ENCODE results near the gene DCC.

The DCC gene

DNA sequence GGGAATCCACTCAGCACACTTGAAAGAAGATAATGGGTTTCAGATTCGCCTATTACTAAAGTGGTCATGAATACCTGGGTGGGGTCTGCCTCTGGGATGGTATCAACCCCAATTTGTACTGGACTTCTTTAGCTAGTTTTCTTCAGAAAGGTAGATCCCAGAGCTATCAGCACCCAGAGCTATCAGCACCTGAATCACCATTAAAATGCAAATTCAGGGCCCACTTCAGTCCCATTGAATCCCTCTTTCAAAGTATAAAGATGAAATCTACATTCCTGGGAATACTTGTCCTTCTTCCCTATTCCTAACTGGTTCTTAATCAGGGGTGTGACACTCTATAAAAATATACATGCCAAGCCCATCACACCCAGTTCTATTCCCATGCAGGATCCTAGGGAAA is 914.3 kb downstream of the DCC start:
- TF ChIP-seq, protein P1, sequence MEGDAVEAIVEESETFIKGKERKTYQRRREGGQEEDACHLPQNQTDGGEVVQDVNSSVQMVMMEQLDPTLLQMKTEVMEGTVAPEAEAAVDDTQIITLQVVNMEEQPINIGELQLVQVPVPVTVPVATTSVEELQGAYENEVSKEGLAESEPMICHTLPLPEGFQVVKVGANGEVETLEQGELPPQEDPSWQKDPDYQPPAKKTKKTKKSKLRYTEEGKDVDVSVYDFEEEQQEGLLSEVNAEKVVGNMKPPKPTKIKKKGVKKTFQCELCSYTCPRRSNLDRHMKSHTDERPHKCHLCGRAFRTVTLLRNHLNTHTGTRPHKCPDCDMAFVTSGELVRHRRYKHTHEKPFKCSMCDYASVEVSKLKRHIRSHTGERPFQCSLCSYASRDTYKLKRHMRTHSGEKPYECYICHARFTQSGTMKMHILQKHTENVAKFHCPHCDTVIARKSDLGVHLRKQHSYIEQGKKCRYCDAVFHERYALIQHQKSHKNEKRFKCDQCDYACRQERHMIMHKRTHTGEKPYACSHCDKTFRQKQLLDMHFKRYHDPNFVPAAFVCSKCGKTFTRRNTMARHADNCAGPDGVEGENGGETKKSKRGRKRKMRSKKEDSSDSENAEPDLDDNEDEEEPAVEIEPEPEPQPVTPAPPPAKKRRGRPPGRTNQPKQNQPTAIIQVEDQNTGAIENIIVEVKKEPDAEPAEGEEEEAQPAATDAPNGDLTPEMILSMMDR (IDR thresholded peaks at IDR 0.05; ENCODE audit: insufficient read depth, low read length, poor library complexity, severe bottlenecking) = no peak
- DNase-seq (ENCODE audit: extremely low read depth, insufficient read length) = no peak
- H3K27me3 ChIP-seq (replicated peaks; ENCODE audit: control insufficient read depth, insufficient read depth, low read length) = no peaks in the 10 kb centered on the region
- H3K4me3 ChIP-seq (replicated peaks; ENCODE audit: low read depth, low read length) = no peak overlapping the region
- no peaks in the 10 kb centered on the region for H3K36me3 ChIP-seq (ENCODE audit: control insufficient read depth, insufficient read depth, low read length)

DNA sequence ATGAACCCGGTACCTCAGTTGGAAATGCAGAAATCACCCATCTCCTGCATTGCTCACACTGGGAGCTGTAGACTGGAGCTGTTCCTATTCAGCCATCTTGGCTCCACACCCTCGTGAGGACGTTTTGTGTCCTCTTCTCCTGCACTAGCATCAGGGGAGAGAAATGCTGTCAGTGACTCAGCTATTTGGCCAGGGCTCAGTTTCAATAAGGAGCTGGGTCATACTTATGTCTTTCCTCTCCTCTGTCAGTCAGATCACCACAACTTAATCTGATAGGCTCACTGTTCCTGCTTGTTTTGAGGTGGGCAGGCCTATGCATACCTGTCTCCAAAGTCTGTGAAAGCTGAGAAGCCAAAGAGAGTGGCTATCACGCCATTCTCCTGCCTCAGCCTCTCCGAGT is 921.2 kb downstream of the DCC start:
- Histone ChIP-seq H3K36me3 (ENCODE audit: control insufficient read depth, insufficient read depth, low read length) (no peaks in the 10 kb centered on the region), H3K4me3 (replicated peaks; ENCODE audit: low read depth, low read length) (no peak overlapping the region), H3K27me3 (replicated peaks; ENCODE audit: control insufficient read depth, insufficient read depth, low read length) (no peaks in the 10 kb centered on the region)
- TF ChIP-seq, protein P1 (IDR thresholded peaks at IDR 0.05; ENCODE audit: insufficient read depth, low read length, poor library complexity, severe bottlenecking) = no peak
- no peak for DNase-seq (ENCODE audit: extremely low read depth, insufficient read length)

DNA sequence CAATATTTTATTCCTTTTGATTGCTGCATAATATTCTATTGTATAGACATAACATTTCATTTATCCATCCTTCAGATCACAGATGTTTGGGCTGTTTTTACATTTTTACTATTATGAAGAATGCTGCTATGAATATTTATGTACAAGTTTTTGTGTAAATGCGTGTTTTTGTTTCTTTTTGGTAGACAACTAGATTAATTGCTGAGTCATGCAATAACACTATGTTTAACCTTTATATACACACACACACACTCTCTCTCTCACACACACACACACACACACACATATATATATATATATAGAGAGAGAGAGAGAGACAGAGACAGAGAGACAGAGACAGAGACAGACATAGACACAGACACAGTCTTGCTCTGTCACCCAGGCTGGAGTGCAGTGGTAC is 926.9 kb downstream of the DCC start:
- TF ChIP-seq, protein P1 (IDR thresholded peaks at IDR 0.05; ENCODE audit: insufficient read depth, low read length, poor library complexity, severe bottlenecking) = no peak
- DNase-seq (ENCODE audit: extremely low read depth, insufficient read length) = no peak
- no peaks in the 10 kb centered on the region for H3K27me3 ChIP-seq (replicated peaks; ENCODE audit: control insufficient read depth, insufficient read depth, low read length)
- no peaks in the 10 kb centered on the region for H3K36me3 ChIP-seq (ENCODE audit: control insufficient read depth, insufficient read depth, low read length)
- no peak overlapping the region for H3K4me3 ChIP-seq (replicated peaks; ENCODE audit: low read depth, low read length)

DNA sequence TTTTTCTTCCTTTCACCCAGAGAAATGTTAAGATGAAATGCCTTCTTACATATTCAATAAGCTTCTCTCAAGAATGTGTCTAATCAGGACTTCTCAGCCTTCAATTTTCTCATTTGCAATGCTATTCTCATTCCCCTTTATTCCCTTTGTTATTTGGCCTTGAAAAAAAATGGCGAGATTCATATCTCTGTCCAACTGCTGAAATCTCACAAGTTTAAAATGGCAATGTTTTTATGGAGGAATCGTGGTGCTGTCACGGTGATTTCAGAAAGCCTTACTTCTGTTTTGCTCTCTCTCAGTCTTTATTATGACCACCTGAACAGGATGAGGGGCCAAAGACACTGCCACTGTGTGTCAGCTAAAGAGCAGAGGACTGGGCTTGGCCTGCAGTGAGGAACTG is 928.5 kb downstream of the DCC start:
- Histone ChIP-seq H3K27me3 (replicated peaks; ENCODE audit: control insufficient read depth, insufficient read depth, low read length) (no peaks in the 10 kb centered on the region), H3K4me3 (replicated peaks; ENCODE audit: low read depth, low read length) (no peak overlapping the region), H3K36me3 (ENCODE audit: control insufficient read depth, insufficient read depth, low read length) (no peaks in the 10 kb centered on the region)
- no peak for DNase-seq (ENCODE audit: extremely low read depth, insufficient read length)
- TF ChIP-seq, protein P1 (IDR thresholded peaks at IDR 0.05; ENCODE audit: insufficient read depth, low read length, poor library complexity, severe bottlenecking) = no peak

DNA sequence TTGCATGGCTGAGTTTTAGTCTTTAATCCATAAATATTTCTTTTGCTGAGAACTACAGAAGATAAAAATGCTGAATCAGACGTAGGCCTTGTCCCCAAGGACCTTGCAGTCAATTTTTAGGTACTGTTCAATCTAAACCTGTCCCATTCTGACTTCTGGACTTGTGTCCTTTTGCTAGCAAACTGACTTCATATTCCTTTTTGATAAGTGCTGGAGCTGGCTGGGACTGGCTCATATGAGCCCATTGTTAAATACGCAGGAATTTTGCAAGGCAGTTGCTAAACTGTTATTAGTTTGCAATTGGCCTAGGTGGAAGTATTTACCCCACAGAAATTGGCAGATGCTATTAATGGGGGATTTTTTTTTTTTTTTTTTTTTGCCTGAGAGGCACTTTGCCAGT is 941.4 kb downstream of the DCC start:
- no peaks in the 10 kb centered on the region for H3K27me3 ChIP-seq (replicated peaks; ENCODE audit: control insufficient read depth, insufficient read depth, low read length)
- H3K4me3 ChIP-seq (replicated peaks; ENCODE audit: low read depth, low read length) = no peak overlapping the region
- DNase-seq (ENCODE audit: extremely low read depth, insufficient read length) = no peak
- TF ChIP-seq, protein P1 (IDR thresholded peaks at IDR 0.05; ENCODE audit: insufficient read depth, low read length, poor library complexity, severe bottlenecking) = no peak
- H3K36me3 ChIP-seq (ENCODE audit: control insufficient read depth, insufficient read depth, low read length) = no peaks in the 10 kb centered on the region

DNA sequence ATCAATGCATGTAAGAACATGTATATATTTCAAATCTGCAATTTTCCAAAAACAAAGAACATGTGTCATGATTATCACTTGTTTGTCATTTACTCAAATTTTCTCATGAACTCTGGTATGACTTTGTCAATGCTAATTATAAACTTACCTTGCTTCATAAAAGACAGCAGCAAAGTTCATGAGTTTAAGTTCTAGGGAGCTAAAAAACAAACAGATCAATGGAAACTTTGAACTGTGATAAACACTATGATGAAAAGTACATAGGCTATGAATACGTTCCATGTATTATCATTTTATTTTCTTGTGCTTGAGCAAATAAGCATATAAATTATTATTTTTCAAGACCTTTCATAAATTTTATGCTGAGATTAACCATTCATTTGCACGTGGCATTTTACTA is 943.7 kb downstream of the DCC start:
- Histone ChIP-seq H3K36me3 (ENCODE audit: control insufficient read depth, insufficient read depth, low read length) (no peaks in the 10 kb centered on the region), H3K4me3 (replicated peaks; ENCODE audit: low read depth, low read length) (no peak overlapping the region), H3K27me3 (replicated peaks; ENCODE audit: control insufficient read depth, insufficient read depth, low read length) (no peaks in the 10 kb centered on the region)
- TF ChIP-seq, protein P1 (IDR thresholded peaks at IDR 0.05; ENCODE audit: insufficient read depth, low read length, poor library complexity, severe bottlenecking) = no peak
- DNase-seq (ENCODE audit: extremely low read depth, insufficient read length) = no peak

Measured in GM06990 (cell line).